GM10847 (cell line): ENCODE results near the gene UCK1.

Experiments
- POLR2A ChIP-seq: IDR thresholded peaks from 2 replicates; pipeline ENCODE4 v1.6.1; 2011; ENCODE audit not compliant: insufficient read length; ENCODE audit errors: extremely low read depth

UCK1 gene

GRCh38 chr9:131530920-131531832, at the start of gene UCK1:
UCK1 (minus strand) TSS chr9:131531263; CDS start chr9:131531174, 89 bp downstream.
- peak; percentile 47 for TF ChIP-seq POLR2A

- no peak for TF ChIP-seq POLR2A
These were observed 49.3 kb upstream of the UCK1 start for GRCh38 chr9:131580358-131580757.

- no peak for TF ChIP-seq POLR2A
These were observed 48.7 kb upstream of the UCK1 start for GRCh38 chr9:131579789-131580211.

- TF ChIP-seq POLR2A = no peak
These were observed 47.9 kb upstream of the UCK1 start for GRCh38 chr9:131578731-131579504.

GRCh38 chr9:131578021-131578420, 47.0 kb upstream of the UCK1 start:
- no peak for TF ChIP-seq POLR2A

GRCh38 chr9:131577005-131578000, 46.2 kb upstream of the UCK1 start:
- no peak for TF ChIP-seq POLR2A

GRCh38 chr9:131575946-131576853, 45.1 kb upstream of the UCK1 start:
- TF ChIP-seq POLR2A = no peak

GRCh38 chr9:131574730-131575640, 43.9 kb upstream of the UCK1 start:
- TF ChIP-seq POLR2A = no peak

- TF ChIP-seq POLR2A = no peak
These were observed 36.8 kb upstream of the UCK1 start for GRCh38 chr9:131567910-131568309.

GRCh38 chr9:131566158-131566557, 35.1 kb upstream of the UCK1 start:
- no peak for TF ChIP-seq POLR2A

- no peak for TF ChIP-seq POLR2A
These were observed 34.3 kb upstream of the UCK1 start for GRCh38 chr9:131565369-131565768.

GRCh38 chr9:131562032-131562959, 31.2 kb upstream of the UCK1 start:
- no peak for TF ChIP-seq POLR2A
